Stimulated activated CD8-positive, alpha-beta memory T cell treated with anti-CD3 and anti-CD28 coated beads, Interleukin-15, amount 100 ng/mL, for 1 hour (primary cell): ENCODE results near the gene EFCAB9.

ENCODE experiments used
- DNase-seq: peaks from one replicate; pipeline ENCODE4 v3.0.0-alpha.2; 2020; ENCODE audit warnings: low read depth

EFCAB9 gene

GRCh38 chr5:172243302-172243701, 49.3 kb downstream of the EFCAB9 start:
- no peak for DNase-seq

GRCh38 chr5:172245046-172245445, 51.1 kb downstream of the EFCAB9 start:
- DNase-seq = no peak

GRCh38 chr5:172245703-172246125, 51.7 kb downstream of the EFCAB9 start:
- DNase-seq = no peak

GRCh38 chr5:172248637-172249036, 54.7 kb downstream of the EFCAB9 start:
- no peak for DNase-seq

- no peak for DNase-seq
Measured at GRCh38 chr5:172251419-172251818, 57.4 kb downstream of the EFCAB9 start.

GRCh38 chr5:172252501-172252900, 58.5 kb downstream of the EFCAB9 start:
- DNase-seq = no peak
